Fibroblast of peridontal ligament (primary cell): ENCODE measurements around the gene OR2A2.

Source experiments
- DNase-seq: peaks from one replicate; pipeline ENCODE4 v3.0.0-alpha.2; 2010; ENCODE audit errors: extremely low read depth

The OR2A2 gene

GRCh38 chr7:144137501-144137900, 28.1 kb downstream of the OR2A2 start:
- no peak for DNase-seq

GRCh38 chr7:144142187-144142586, 32.8 kb downstream of the OR2A2 start:
- no peak for DNase-seq

- DNase-seq, result no peak
Measured at GRCh38 chr7:144144426-144144825, 35.0 kb downstream of the OR2A2 start.

- no peak for DNase-seq
Measured at GRCh38 chr7:144148224-144148827, 38.9 kb downstream of the OR2A2 start.

GRCh38 chr7:144158861-144159260, 49.5 kb downstream of the OR2A2 start:
- DNase-seq, result no peak
